HepG2 (cell line): ENCODE measurements around the gene ZBTB47. TPM values are rescaled to one million over a fixed set of nuclear protein-coding genes. Genes with fewer than 3 reads are reported as not detected.

Experiments used
- ATAC-seq: fragments of 200-7000 bp; cut with Tn5 transposase; 3 replicates; pipeline ENCODE4 v1.9.1; 2020; ENCODE audit warnings: mild to moderate bottlenecking, moderate library complexity
- BruUV-seq: library from RNA; stranded (reverse); fragments of 400-500 nt; replicated peaks from 2 replicates; lab custom pipeline; 2021; lab: Mats Ljungman, UMichigan
- CTCF ChIA-PET: fragments of 300-600 bp; formaldehyde crosslinking; extraction: SDS; loops from one replicate; lab custom pipeline; 2021; ENCODE audit warnings: low total read pairs, inconsistent platforms, low intra/inter-chr PET ratio; lab: Yijun Ruan, JAX
- POLR2A ChIA-PET: fragments of 350-600 bp; sonication (Branson Sonifier 250); formaldehyde crosslinking; loops from one replicate; lab custom pipeline; 2020; ENCODE audit warnings: antibody characterized with exemption, inconsistent platforms; lab: Yijun Ruan, JAX
- DNase-seq: peaks from one replicate; pipeline ENCODE4 v3.0.0-alpha.2; 2015; ENCODE audit warnings: low spot score
- FAIRE-seq: peaks from 3 replicates; lab custom pipeline; 2011; peaks lifted over from hg19 to GRCh38; lab: Jason Lieb, UNC
- H2AFZ ChIP-seq: one replicate; pipeline ENCODE4 v1.6.1; 2011; ENCODE audit warnings: low read length, inconsistent platforms
- H3K27ac ChIP-seq: fragments of 300-600 bp; 3 replicates; pipeline ENCODE4 v1.8.0; 2011; ENCODE audit warnings: mixed run types, mild to moderate bottlenecking, mixed read lengths, low read length, inconsistent platforms; ENCODE audit not compliant: insufficient read depth; ENCODE audit errors: extremely low read length
- H3K27me3 ChIP-seq, 2 experiments: fragments of 200-600 bp in 1 of 2; 2 replicates in 1 of 2; 3 replicates in 1 of 2; pipeline versions ENCODE4 v1.6.0 to v1.8.0; 2011; ENCODE audit warnings: low read length in 2 of 2, mild to moderate bottlenecking in 2 of 2, moderate library complexity in 2 of 2, inconsistent platforms in 1 of 2; ENCODE audit not compliant: insufficient read depth in 2 of 2, control insufficient read depth in 1 of 2
- H3K36me3 ChIP-seq, 2 experiments: fragments of 200-600 bp in 1 of 2; replicated peaks in 1 of 2; 2 replicates in 1 of 2; 3 replicates in 1 of 2; pipeline versions ENCODE4 v1.5.1 to v1.8.0; 2011; ENCODE audit warnings: low read length in 2 of 2, inconsistent platforms in 1 of 2; ENCODE audit not compliant: insufficient read depth in 2 of 2, control insufficient read depth in 1 of 2
- H3K4me1 ChIP-seq: 2 replicates; pipeline ENCODE4 v1.5.1; 2012; ENCODE audit warnings: low read length, inconsistent platforms; ENCODE audit not compliant: insufficient read depth
- H3K4me2 ChIP-seq: 2 replicates; pipeline ENCODE4 v1.6.0; 2011; ENCODE audit warnings: low read depth, low read length, inconsistent platforms
- H3K4me3 ChIP-seq, 3 experiments: fragments of 200-600 bp in 1 of 3; sonication (generic), shearing (Covaris generic) in 1 of 3; replicated peaks in 1 of 3; 2 replicates each; pipeline ENCODE4 v1.5.1; 2011 to 2016; ENCODE audit warnings: low read length in 3 of 3, inconsistent platforms in 2 of 3, low read depth in 2 of 3, mild to moderate bottlenecking in 2 of 3, control low read depth in 1 of 3, mixed read lengths in 1 of 3; ENCODE audit not compliant: insufficient read depth in 1 of 3
- H3K79me2 ChIP-seq: one replicate; pipeline ENCODE4 v1.6.1; 2011; ENCODE audit warnings: low read length, inconsistent platforms; ENCODE audit not compliant: insufficient read depth
- H3K9ac ChIP-seq: 2 replicates; pipeline ENCODE4 v1.6.0; 2011; ENCODE audit warnings: mild to moderate bottlenecking, low read depth, low read length, inconsistent platforms; ENCODE audit not compliant: insufficient read depth
- H3K9me3 ChIP-seq: 2 replicates; pipeline ENCODE4 v1.5.1; 2012; ENCODE audit warnings: mild to moderate bottlenecking, low read length
- H4K20me1 ChIP-seq: 2 replicates; pipeline ENCODE4 v1.6.0; 2011; ENCODE audit warnings: inconsistent platforms, mild to moderate bottlenecking, low read length, moderate library complexity; ENCODE audit not compliant: insufficient read depth
- ARNT ChIP-seq: fragments of 450-650 bp; IDR thresholded peaks from 2 replicates; pipeline ENCODE4 v1.6.1; 2017
- FOXO4 ChIP-seq: sonication (generic); formaldehyde crosslinking; conservative IDR thresholded peaks from 2 replicates; pipeline ENCODE4 v1.8.1; 2023; ENCODE audit warnings: missing genetic modification reagents
- HMGA1 ChIP-seq: sonication (generic); formaldehyde crosslinking; conservative IDR thresholded peaks from 2 replicates; pipeline ENCODE4 v1.4.0; 2020; ENCODE audit warnings: missing genetic modification reagents
- NFE2L1 ChIP-seq: sonication (generic); formaldehyde crosslinking; IDR thresholded peaks from 2 replicates; pipeline ENCODE4 v1.4.0; 2020; ENCODE audit warnings: missing genetic modification reagents, mild to moderate bottlenecking, borderline replicate concordance
- NFIC ChIP-seq: IDR thresholded peaks from 2 replicates; pipeline ENCODE4 v1.6.1; 2012; ENCODE audit warnings: mild to moderate bottlenecking, low read length, inconsistent platforms
- PAWR ChIP-seq: sonication (generic); formaldehyde crosslinking; IDR thresholded peaks from 2 replicates; pipeline ENCODE4 v1.4.0; 2020; ENCODE audit warnings: missing genetic modification reagents, mild to moderate bottlenecking, borderline replicate concordance
- SAP130 ChIP-seq: IDR thresholded peaks from 2 replicates; pipeline ENCODE4 v1.6.1; 2016; ENCODE audit warnings: low read depth
- SNRNP70 ChIP-seq: fragments of 200-400 bp; formaldehyde crosslinking; IDR thresholded peaks from 2 replicates; pipeline ENCODE4 v1.6.1; 2017; ENCODE audit warnings: mild to moderate bottlenecking, low read depth, low read length, moderate library complexity
- U2AF1 ChIP-seq: fragments of 200-400 bp; formaldehyde crosslinking; optimal IDR thresholded peaks from 2 replicates; pipeline ENCODE3; 2017; ENCODE audit warnings: mild to moderate bottlenecking, low read depth, low read length
- ZFP36 ChIP-seq: fragments of 150-350 bp; IDR thresholded peaks from 2 replicates; pipeline ENCODE4 v1.6.1; 2018; ENCODE audit warnings: borderline replicate concordance, low read length, low read depth; ENCODE audit not compliant: partially characterized antibody
- ZNF562 ChIP-seq: sonication (generic); formaldehyde crosslinking; IDR thresholded peaks from 2 replicates; pipeline ENCODE4 v1.8.0; 2022; ENCODE audit warnings: missing genetic modification reagents, borderline replicate concordance
- in situ Hi-C: cut with HindIII; loops from 2 replicates; pipeline ENCODE4 v1.10.0; 2017; ENCODE audit warnings: low pct_unique_long_range_greater_than_20kb; ENCODE audit not compliant: extremely low pct_ligation_motif_present
- intact Hi-C: fragments of 100-400 bp; cut with micrococcal nuclease; formaldehyde crosslinking; loops from one replicate; pipeline ENCODE4 v1.10.0; 2022; ENCODE audit not compliant: unreplicated experiment
- polyA plus RNA-seq, 8 experiments: library from polyadenylated mRNA; depleted of rRNA in 3 of 8; stranded (reverse) in 7 of 8; unstranded in 1 of 8; fragments of >200 nt; fragmentation: Illumina TruSeq in 4 of 8; extraction: Trizol in 4 of 8; gene quantifications; 2 replicates each; pipeline versions ENCODE4 v1.2.1 to v1.2.3, GENCODE V29; 2011 to 2016; ENCODE audit warnings: low read depth in 4 of 8, missing spikeins in 1 of 8, mixed read lengths in 1 of 8; ENCODE audit not compliant: insufficient read depth in 1 of 8
- total RNA-seq, 5 experiments: library from RNA; depleted of rRNA; stranded (reverse); fragments of >200 nt; fragmentation: Illumina TruSeq; extraction: Trizol; gene quantifications; 2 replicates each; pipeline ENCODE4 v1.2.3, GENCODE V29; 2016; ENCODE audit warnings: low read depth in 1 of 5

Gene ZBTB47
- total and polyA plus RNA-seq, 2 of the 13 experiments (the other 11 are each of a cell fraction or from before 2014, with no cell fraction given) = 1.5 to 3.1 TPM

GRCh38 chr3:42693530-42693930 is 40.0 kb downstream of the ZBTB47 start (continued):
- TF ChIP-seq ZFP36 (no peak), ZNF562 (no peak), U2AF1 (no peak), NFIC (no peak), FOXO4 (CRISPR knock-in tag) (no peak), ARNT (no peak), SAP130 (CRISPR knock-in tag) (no peak), HMGA1 (CRISPR knock-in tag) (no peak)

- ATAC-seq = no peak
- ChIA-PET POLR2A (no interaction called here), CTCF (no interaction called here)
- H3K36me3 ChIP-seq = no peaks in the 10 kb centered on the region
- no TSS peak for BruUV-seq
- TF ChIP-seq NFE2L1 (CRISPR knock-in tag) (no peak), SNRNP70 (no peak), PAWR (no peak)
- H2AFZ ChIP-seq = no peak overlapping the region
- H3K4me1 ChIP-seq = no peaks in the 10 kb centered on the region
- no peak overlapping the region for H3K27ac ChIP-seq
- DNase-seq = no peak
- H3K4me3 ChIP-seq = no peak overlapping the region
- in situ Hi-C loops (no loop called here), intact Hi-C loops (no loop called here)
- H3K9me3 ChIP-seq = no peaks in the 10 kb centered on the region
- no peak overlapping the region for H3K4me2 ChIP-seq
- peaks cover 6 to 44% of the 10 kb centered on the region in 2 experiments; a peak in 4 of 5 replicates for H3K27me3 ChIP-seq
- no peaks in the 10 kb centered on the region for H4K20me1 ChIP-seq
- no peak overlapping the region for H3K9ac ChIP-seq
- no peak for FAIRE-seq
- H3K79me2 ChIP-seq = no peaks in the 10 kb centered on the region
Measured at GRCh38 chr3:42694366-42694765, 40.9 kb downstream of the ZBTB47 start.
